NT2/D1 (cell line): ENCODE results near the gene VDAC1.

Experiments
- DNase-seq: peaks from one replicate; pipeline ENCODE4 v3.0.0-alpha.2; 2011; ENCODE audit warnings: low read depth, low spot score
- H3K27me3 ChIP-seq: 2 replicates; pipeline ENCODE4 v1.6.0; 2011; ENCODE audit warnings: mild to moderate bottlenecking; ENCODE audit not compliant: insufficient read length, insufficient read depth
- H3K36me3 ChIP-seq: 2 replicates; pipeline ENCODE4 v1.6.1; 2011; ENCODE audit warnings: mild to moderate bottlenecking, low read length, mixed read lengths; ENCODE audit not compliant: insufficient read depth, insufficient read length
- H3K4me1 ChIP-seq: 2 replicates; pipeline ENCODE4 v1.5.1; 2011; ENCODE audit not compliant: insufficient read depth, insufficient read length
- H3K4me3 ChIP-seq: 2 replicates; pipeline ENCODE4 v1.5.1; 2011; ENCODE audit warnings: low read depth; ENCODE audit not compliant: insufficient read length
- H3K9ac ChIP-seq: 2 replicates; pipeline ENCODE4 v1.6.0; 2011; ENCODE audit warnings: low read depth; ENCODE audit not compliant: insufficient read length
- H3K9me3 ChIP-seq: 2 replicates; pipeline ENCODE4 v1.5.1; 2011; ENCODE audit warnings: mild to moderate bottlenecking, low read length; ENCODE audit not compliant: insufficient read depth
- SUZ12 ChIP-seq: IDR thresholded peaks from 2 replicates; pipeline ENCODE4 v1.6.1; 2011; ENCODE audit not compliant: insufficient read length, insufficient read depth; ENCODE audit errors: extremely low read depth
- YY1 ChIP-seq: IDR thresholded peaks from 2 replicates; pipeline ENCODE4 v1.6.1; 2011; ENCODE audit not compliant: insufficient read length, insufficient read depth
- ZNF274 ChIP-seq: IDR thresholded peaks from 2 replicates; pipeline ENCODE4 v1.6.1; 2011; ENCODE audit warnings: mild to moderate bottlenecking, low read depth, low read length

VDAC1 gene

GRCh38 chr5:134006115-134006514 is 1.3 kb upstream of the VDAC1 start:
- peaks cover 7% of the 10 kb centered on the region for H3K4me1 ChIP-seq
- TF ChIP-seq SUZ12: no peak
- no peak for TF ChIP-seq YY1
- no peak for TF ChIP-seq ZNF274
- no peak for DNase-seq
- peak overlapping the region; percentile 78 for H3K4me3 ChIP-seq
- H3K27me3 ChIP-seq: no peaks in the 10 kb centered on the region
- no peaks in the 10 kb centered on the region for H3K9me3 ChIP-seq
- peaks cover 23% of the 10 kb centered on the region for H3K36me3 ChIP-seq
- H3K9ac ChIP-seq: peak overlapping the region; percentile 96

GRCh38 chr5:134005417-134006061 is 764 bp upstream of the VDAC1 start:
- Histone ChIP-seq H3K9ac (peak overlapping the region; percentile 96), H3K9me3 (no peaks in the 10 kb centered on the region), H3K4me1 (peaks cover 10% of the 10 kb centered on the region), H3K36me3 (peaks cover 28% of the 10 kb centered on the region), H3K27me3 (no peaks in the 10 kb centered on the region), H3K4me3 (peak overlapping the region; percentile 78)
- TF ChIP-seq YY1 (no peak), SUZ12 (no peak), ZNF274 (no peak)
- DNase-seq: no peak

- TF ChIP-seq ZNF274 (no peak), SUZ12 (no peak), YY1 (no peak)
- Histone ChIP-seq H3K9ac (peak overlapping the region; percentile 90), H3K27me3 (no peaks in the 10 kb centered on the region), H3K9me3 (no peaks in the 10 kb centered on the region), H3K4me1 (peaks cover 19% of the 10 kb centered on the region), H3K4me3 (peak overlapping the region; percentile 78), H3K36me3 (peaks cover 42% of the 10 kb centered on the region)
- DNase-seq: no peak
Observed at GRCh38 chr5:134003817-134004625, 754 bp downstream of the VDAC1 start.

GRCh38 chr5:134003064-134003816 is 1.5 kb downstream of the VDAC1 start:
- Histone ChIP-seq H3K27me3 (no peaks in the 10 kb centered on the region), H3K4me3 (peak overlapping the region; percentile 78), H3K36me3 (peaks cover 42% of the 10 kb centered on the region), H3K9me3 (no peaks in the 10 kb centered on the region), H3K9ac (peak overlapping the region; percentile 90), H3K4me1 (peaks cover 19% of the 10 kb centered on the region)
- no peak for DNase-seq
- TF ChIP-seq SUZ12 (no peak), ZNF274 (no peak), YY1 (no peak)

- no peak overlapping the region for H3K4me3 ChIP-seq
- no peak for DNase-seq
- peaks cover 19% of the 10 kb centered on the region for H3K4me1 ChIP-seq
- H3K9ac ChIP-seq: peak overlapping the region; percentile 3
- no peaks in the 10 kb centered on the region for H3K27me3 ChIP-seq
- H3K9me3 ChIP-seq: no peaks in the 10 kb centered on the region
- peaks cover 42% of the 10 kb centered on the region for H3K36me3 ChIP-seq
- TF ChIP-seq ZNF274: no peak
- no peak for TF ChIP-seq SUZ12
- no peak for TF ChIP-seq YY1
Observed at GRCh38 chr5:134001938-134002731, 2.6 kb downstream of the VDAC1 start.

- Histone ChIP-seq H3K36me3 (peaks cover 53% of the 10 kb centered on the region), H3K4me1 (peaks cover 25% of the 10 kb centered on the region), H3K9me3 (no peaks in the 10 kb centered on the region), H3K9ac (no peak overlapping the region), H3K27me3 (no peaks in the 10 kb centered on the region), H3K4me3 (no peak overlapping the region)
- no peak for DNase-seq
- TF ChIP-seq ZNF274 (no peak), YY1 (no peak), SUZ12 (no peak)
Observed at GRCh38 chr5:134000696-134001453, 3.9 kb downstream of the VDAC1 start.
